HT1080 (cell line): ENCODE measurements around the gene CYTH2. TPM values are rescaled to one million over a fixed set of nuclear protein-coding genes. Genes with fewer than 3 reads are reported as not detected.
"Not testable (repeated sequence)": the region's sequence is repeated elsewhere in the genome, so short reads cannot be mapped to it uniquely, and the experiment has no call there.

ENCODE experiments used
- DNase-seq: peaks from one replicate; pipeline ENCODE4 v3.0.0-alpha.2; 2015; ENCODE audit warnings: low read depth
- total RNA-seq: library from RNA; depleted of rRNA; stranded (reverse); fragments of >200 nt; shearing (Covaris generic); gene quantifications from 2 replicates; pipeline ENCODE4 v1.2.3, GENCODE V29; 2014

The CYTH2 gene
- total RNA-seq, 1 experiment from 2014 or later, result 44.3 TPM

GRCh38 chr19:48477067-48477685 is 8.0 kb downstream of the CYTH2 start:
- DNase-seq, result no peak

GRCh38 chr19:48477698-48478338 is 8.6 kb downstream of the CYTH2 start:
- no peak for DNase-seq

- DNase-seq, result no peak
Observed at GRCh38 chr19:48478339-48479256, 9.4 kb downstream of the CYTH2 start.

GRCh38 chr19:48479686-48480085 is 10.5 kb downstream of the CYTH2 start:
- DNase-seq, result no peak

GRCh38 chr19:48480183-48480557 is 11.0 kb downstream of the CYTH2 start:
- no peak for DNase-seq

- DNase-seq, result no peak
Observed at GRCh38 chr19:48480558-48481500, 11.7 kb downstream of the CYTH2 start.

DNA sequence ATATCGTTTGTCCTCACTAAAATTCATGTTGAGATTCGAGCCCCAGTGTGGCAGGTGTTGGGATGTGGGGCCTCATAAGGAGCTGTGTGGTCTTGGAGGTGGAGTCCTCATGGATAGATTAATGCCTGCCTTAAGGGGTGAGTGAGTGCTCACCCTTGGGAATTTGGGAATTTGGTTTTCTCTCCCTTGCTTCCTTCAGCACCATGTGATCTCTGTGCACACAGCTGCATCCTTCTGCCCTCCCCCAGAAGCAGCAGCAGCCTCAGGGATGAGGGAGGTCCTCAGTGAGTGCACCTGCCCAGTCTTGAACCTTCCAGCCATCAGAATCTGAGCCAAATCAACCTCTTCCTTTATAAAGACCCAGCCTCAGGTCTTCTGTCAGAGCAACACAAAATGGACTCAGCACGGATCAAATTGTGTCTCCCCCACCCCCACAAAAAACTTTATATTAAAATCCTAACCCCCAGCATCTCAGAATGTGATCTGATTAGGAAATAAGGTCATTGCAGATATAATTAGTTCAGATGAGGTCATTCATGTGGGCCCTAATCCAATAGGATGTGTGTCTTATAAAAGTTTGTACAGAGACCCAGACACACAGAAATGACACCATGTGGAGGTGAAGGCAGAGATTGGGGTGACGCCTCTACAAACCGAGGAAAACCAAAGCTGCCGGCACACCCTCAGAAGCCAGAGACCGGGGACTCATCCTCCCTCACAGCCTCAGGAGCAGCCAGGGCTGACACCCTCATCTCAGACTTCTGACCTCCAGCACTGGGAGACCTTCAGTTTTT is 12.9 kb downstream of the CYTH2 start:
- no peak for DNase-seq

- DNase-seq, result no peak
Observed at GRCh38 chr19:48483301-48483700, 14.1 kb downstream of the CYTH2 start.

GRCh38 chr19:48484247-48484893 is 15.2 kb downstream of the CYTH2 start:
- DNase-seq, result no peak

DNA sequence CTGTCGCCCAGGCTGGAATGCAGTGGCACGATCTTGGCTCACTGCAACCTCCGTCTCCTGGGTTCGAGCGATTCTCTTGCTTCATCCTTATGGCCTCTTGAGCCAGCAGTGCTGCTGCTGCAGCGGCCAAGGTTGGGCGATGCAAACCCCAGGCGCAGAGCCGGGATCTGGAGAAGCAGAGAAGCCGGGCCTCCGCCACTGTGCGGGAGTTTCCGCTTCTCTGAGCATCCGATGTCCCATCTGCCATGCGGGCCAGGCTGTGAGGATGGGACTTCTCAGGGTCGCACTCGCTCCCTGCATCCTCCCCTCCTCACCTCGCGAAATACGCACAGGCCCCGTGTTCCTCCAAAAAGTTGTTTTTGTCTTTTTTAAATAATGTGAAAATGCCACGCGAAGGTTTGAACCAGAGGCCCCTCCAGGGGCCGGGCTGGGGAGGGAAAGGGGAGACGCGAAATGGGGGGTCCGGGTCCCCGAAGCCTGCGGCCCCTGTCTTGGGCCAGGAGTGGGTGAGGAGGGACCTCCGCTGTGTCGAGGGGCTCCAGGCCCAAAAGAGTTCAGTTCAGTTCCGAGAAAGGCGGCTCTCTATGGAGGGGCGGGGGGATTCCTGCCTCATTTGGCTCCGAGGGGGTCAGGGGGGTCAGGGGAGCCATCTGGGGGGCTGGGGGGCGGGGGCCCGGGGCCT is 15.9 kb downstream of the CYTH2 start:
- DNase-seq, result no peak

DNA sequence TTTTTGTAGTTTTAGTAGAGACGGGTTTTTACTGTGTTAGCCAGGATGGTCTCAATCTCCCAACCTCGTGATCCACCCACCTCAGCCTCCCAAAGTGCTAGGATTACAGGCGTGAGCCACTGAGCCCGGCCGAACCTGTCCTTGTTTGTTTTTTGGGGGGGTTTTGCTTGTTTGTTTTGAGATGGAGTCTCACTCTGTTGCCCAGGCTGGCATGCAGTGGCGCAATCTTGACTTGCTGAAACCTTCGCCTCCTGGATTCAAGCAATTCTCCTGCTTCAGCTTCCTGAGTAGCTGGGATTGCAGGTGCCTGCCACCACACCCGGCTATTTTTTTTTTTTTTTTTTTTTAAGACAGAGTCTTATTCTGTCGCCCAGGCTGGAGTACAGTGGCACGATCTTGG is 17.5 kb downstream of the CYTH2 start:
- not testable (repeated sequence) for DNase-seq

- DNase-seq, result no peak
Observed at GRCh38 chr19:48487544-48487943, 18.4 kb downstream of the CYTH2 start.

DNA sequence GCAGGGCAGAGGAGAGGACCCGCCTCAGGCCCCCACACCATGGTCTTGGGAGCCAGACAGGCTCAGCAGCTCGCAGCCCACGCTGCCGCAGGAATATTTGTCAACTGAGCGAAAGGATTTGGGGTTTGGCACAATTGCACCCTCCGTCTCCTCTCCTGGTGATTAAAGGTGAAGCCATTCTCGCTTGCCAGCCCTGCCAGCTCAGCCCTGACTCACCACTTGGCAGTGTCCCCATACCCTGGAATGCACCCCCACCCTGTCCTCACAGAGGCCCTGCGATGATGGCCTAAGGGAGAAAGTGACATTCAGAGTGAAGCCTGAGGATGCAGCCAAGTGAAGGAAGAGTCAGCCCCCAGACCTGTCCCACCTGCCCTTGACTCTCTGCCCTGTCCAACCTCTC is 18.8 kb downstream of the CYTH2 start:
- peak; percentile 91 for DNase-seq

DNA sequence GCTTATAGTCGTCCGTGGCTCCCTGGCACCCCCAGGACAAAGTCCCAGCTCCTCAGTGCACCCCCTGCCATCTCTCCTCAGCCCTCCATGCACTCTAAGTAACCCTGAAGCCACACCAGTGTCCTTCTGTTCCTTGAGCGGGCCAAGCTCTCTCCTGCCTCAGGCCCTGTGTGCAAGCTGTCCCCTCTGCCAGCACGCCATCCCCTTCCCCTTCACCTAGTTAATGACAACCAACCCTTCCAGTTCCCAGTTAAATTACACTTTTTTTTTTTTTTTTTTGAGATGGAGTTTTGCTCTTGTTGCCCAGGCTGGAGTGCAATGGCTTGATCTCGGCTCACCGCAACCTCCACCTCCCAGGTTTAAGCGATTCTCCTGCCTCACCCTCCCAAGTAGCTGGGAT is 19.3 kb downstream of the CYTH2 start:
- not testable (repeated sequence) for DNase-seq

- peak; percentile 53 for DNase-seq
Observed at GRCh38 chr19:48489608-48490216, 20.5 kb downstream of the CYTH2 start.

DNA sequence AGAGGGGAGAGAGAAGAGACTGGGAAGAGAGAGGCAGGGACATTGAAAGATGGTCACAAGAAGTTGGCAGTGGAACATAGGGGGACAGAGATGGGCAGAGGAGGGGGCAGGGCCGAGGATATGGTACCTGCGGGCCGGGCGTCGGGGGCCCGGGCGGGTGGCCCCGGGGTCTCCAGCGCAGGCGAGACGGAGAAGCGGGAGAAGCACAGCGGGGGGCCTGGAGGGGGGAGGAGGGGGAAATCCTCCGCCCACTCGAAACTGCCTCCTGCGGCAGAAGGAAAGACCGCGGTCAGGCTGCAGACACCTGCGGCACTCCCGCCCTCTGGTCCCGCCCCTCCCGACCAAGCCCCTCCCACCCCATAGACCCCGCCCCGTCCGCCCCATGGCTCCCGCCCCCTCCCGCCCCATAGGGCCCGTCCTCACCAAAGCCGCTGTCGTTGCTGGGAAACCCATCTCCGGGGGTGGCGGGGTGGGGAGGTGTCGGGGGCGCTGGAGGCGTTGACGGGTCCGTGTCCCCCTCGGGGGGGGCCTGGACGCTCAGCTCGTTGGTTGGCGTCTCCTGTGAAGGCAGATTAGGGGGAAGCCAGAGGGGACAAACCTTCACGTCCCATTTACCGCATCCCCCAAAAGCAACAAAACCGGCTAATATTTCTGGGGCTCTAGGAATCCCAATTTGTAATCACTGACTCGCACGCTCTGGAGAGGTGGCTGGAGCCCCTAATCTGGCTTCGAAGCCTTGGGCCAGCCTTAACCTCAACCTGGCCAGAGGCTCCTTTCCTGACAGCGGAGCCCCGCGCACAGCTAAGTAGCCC is 22.0 kb downstream of the CYTH2 start:
- DNase-seq, result no peak

DNA sequence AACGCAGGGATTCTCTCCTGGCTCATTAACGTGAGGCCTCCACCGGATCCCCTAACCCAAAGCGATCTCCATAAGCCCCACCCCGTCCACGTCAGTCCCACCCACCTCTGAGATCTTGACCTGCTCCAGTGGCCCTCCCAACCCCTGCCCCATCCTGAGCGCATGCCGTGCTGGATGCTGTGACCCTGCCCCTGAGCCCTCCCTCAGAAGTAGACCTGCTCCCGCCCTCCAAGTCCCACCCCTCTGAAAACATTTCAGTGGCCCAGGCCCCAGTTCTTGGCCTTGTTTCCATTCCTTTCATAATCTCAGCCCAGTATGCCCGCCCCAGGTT is 22.6 kb downstream of the CYTH2 start:
- no peak for DNase-seq
